GM19238 (cell line): Measurements from ENCODE around the gene GPAT2.
"Not testable (repeated sequence)": the region's sequence is repeated elsewhere in the genome, so short reads cannot be mapped to it uniquely, and the experiment has no call there.

Experiments used
- DNase-seq: peaks from one replicate; pipeline ENCODE4 v3.0.0; 2011; ENCODE audit warnings: low spot score; ENCODE audit not compliant: insufficient read length

The GPAT2 gene

DNA sequence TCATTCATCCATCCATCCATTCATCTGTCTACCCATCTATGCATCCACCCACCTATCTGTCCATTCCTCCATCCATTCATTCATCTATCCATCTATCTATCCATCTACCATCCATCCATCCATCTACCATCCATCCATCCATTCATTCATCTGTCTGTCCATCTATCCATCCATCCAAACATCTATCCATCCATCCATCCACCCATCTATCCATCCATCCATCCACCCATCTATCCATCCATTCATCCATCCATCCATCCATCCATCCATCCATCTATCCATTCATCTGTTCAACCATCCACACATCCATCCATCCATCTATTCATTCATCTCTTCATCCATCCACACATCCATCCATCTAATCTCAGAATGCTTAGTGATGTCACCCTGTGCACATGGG, 30.0 kb upstream of the GPAT2 start:
- not testable (repeated sequence) for DNase-seq

DNA sequence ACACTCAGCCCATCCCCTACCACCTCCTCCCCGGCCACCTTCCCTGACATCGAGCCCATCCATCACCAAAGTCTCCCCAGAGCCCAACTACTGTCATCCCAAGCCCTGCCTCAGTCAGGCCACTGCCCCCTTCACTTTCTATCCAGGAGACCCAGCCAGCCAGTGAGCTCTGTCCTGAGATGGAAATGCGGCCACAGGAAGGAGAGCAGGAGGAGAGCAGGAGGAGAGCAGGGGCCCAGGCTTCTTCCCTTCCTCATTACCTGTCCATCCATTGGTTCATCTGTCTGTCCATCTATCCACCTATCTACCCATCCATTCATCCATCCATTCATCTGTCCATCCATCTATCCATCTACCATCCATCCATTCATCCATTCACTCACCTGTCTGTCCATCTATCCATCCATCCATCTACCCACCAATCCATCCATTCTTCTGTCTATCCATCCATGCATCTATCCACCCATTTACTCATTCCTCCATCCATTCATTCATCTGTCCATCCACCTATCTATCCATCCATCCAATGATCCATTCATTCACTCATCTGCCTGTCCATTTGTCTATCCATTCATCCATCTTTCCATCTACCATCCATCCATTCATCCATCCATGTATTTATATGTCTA, 29.4 kb upstream of the GPAT2 start:
- not testable (repeated sequence) for DNase-seq

DNA sequence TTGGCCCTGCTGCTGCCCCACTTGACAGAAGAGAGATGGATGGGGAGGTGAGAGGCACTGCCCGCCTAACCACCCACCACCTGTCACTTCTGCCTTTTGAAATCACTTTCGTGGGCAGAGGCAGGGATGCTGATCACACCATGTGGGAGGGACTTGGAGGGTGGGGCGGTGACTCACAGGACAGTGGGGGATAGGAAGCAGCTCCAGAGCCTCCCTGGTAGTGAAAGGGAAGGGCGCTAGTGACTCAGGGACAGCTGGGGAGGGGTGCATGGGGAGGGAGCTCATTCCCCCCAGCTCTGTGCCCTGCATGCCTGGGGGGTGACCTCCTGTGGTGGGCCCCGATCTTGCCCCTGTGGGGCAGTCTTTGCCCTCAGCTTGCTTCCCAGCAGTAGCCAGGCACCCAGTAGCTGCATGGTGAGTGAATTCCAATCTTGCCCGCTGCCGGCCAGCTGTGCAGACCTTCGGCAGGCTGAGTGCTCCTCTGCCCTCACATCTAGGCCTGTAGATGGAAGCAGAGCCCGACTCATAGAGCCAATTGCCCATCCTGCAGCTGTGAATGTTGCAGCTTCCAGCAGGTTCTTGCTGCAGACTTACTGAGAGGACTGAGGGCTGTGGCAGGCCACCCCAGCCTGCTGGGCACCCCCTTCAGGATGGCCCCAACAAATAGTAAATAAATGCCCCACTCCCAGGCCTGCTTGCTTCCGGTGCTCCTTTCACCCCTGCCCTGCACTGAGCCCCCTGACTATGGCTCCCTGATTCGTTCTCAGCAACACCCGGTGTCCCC, 28.6 kb upstream of the GPAT2 start:
- not testable (repeated sequence) for DNase-seq

DNA sequence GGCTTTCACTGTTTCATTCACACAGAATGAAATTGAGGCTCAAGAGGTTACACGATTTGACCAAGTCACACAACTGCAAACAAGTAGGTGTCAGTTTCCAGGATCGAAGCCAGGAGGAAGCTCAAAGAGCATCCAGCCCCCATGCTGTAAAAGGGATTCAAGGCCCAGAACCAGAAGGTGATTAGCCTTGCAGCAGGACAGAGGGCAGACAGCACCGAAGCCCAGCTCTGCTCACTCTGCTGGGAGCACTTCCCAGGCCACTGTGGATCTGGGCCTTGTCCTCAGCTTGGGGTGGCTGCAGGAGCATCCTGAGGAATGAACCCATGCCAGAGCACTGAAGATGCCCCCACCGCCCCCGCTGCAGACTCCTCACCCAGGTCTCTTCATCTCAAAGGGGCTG, 27.8 kb upstream of the GPAT2 start:
- DNase-seq: not testable (repeated sequence)

DNA sequence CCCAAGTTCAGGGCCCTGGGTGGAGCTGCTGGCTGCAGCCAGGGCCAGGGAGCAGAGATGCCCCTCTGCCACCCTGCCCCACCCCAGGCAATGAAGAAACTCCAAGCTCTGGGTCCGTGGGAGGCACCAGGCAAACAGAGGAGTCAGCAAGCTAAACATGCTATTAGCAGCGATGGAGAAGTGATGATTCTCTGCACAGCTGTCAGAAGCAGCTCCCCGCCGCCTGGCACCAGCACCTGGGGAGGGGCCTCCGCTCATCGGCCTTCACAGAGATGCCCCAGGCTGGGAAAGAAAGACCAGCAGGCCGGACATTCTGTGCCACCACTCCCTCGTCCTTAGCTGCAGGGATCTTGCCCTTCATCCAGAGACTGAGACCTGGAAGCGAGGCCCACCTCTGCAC, 27.2 kb upstream of the GPAT2 start:
- not testable (repeated sequence) for DNase-seq

DNA sequence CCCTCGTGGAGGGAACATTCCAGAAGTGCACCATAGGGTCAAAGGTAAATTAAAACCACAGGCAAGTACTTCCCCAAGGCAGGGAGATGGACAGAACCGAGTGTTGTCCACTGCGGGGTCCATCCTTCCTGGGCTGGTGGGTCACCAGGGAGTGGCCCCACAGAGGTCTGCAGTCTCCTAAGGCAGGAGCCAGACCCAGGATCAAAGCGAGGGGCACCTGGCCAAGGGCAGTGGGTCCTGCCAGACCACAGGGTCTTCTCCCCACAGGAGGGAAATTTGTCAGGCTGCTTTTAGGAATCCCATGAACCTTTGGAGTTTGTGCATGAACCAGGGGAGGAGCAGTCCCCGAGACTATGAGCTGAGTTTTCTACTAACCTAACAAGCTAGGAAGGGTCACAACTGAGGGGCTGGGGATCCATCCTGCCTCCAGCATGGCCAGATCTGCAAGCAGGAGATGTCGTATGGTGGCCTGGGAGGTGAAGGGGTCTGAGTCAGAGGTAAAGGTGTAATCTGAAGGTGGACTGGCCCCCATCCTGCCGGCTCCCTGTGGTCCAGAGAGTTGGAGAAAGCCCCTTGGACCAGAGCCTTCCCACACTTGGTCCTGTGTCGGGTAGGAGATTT, 26.6 kb upstream of the GPAT2 start:
- not testable (repeated sequence) for DNase-seq

DNA sequence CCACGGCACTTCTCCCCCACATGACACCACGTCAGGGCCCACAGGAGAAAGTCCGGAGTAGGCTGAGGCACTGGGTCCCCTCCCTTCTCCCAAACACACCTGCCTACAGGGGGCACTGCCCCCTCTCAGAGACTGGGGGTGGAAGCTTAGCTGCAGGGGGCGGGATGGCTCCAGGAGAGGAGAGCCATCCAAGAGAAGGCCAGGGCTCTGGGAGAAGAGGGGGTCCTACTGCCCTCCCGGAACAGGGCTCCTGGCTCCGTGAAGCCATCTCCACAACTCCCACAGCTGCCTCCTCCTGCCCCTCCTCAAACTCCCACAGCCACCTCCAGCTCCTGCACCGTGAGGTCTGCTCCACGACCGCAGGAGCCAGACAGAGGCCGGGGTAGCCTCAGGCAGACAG, 25.6 kb upstream of the GPAT2 start:
- DNase-seq: not testable (repeated sequence)

DNA sequence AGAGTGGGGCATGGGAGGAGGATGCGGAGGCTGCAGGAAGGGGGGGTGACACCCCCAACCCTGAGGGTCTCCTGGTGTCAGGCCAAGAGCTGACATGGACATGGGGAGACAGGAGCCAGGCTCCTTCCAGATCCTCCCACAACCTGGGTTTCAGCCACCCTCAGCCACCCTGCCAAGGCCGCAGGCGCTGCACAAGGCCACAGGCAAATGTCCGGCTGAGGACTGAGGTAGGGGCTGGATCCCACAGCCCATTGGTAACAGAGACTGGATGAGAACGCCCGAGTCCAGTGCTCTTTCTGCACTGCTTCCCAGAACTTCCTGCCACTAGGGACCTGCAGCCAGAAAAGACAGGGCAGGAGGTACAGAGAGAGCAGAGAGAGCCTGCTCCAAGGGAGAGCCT, 24.7 kb upstream of the GPAT2 start:
- not testable (repeated sequence) for DNase-seq

DNA sequence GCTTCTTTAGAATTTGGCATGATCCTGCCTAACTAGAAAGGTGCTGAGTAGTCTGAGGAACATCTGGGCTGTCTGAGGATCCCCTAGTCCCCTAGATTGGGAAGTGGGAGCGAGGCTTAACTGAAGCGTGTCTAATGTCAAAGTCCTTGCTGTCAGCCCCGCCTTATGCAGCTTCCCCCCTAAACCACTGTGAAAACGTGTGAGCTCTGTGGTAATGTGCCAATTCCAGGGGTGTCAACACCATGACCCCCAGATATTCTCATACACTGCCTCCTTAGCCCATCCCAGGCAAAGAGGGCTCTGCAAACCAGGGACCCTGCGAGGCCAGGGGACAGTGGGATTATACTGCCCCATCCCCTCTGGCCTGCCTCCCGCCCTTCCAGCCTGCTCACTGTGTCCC, 21.1 kb upstream of the GPAT2 start:
- DNase-seq: not testable (repeated sequence)

DNA sequence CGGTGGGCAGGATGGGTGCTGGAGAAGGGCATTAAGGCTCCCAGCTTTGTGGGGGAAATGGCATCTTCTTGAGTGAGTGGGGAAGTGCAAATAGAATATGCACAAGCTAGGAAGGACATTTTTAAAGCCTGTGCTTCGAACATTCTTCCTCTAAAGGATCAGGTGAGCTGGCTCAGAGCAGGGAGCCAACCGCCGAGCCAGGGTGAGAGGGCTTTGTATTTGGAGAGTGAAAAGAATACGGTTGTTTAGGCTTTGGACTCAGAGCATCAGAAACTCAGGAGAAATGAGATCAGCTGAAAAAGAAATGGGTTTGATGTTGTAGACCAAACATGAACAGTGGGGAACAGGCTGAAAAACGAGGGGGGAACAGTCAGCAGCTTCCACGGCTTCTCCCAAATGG, 19.8 kb upstream of the GPAT2 start:
- DNase-seq: not testable (repeated sequence)

DNA sequence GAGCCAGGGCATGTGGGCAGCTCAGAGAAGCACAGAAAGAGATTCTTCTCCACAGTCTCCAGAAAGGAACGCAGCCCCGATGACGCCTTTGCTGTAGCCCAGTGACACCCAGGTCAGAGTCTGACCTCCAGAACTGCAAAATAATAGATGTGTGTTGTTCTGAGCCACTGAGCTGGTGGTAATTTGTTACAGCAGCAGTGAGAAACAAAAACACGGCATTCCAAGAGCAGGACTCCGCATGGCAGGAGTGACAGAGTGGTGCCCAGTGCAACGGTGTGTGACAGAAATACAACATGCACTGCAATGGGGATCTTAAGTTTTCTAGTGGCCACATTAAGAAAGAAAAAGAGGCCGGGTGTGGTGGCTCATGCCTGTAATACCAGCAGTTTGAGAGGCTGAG, 18.7 kb upstream of the GPAT2 start:
- DNase-seq: not testable (repeated sequence)

DNA sequence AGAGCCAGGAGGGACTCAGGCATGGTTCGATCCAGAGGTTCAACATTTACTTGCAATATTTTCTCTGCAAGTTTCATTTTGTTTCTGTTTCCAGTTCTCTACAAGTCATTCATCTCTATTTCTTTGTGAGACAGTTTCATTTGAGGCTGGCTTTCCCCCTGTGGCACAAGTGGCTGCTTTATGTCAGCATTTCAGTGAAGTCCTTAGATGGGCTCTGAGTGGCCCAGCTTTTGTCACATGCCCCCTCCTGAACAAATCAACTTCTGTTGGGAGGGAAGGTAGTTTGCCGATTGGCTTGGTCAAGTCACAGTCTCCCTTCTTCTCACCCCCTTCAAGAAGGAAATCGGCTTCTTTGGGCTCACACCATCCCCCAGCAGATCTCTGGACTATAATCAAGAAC, 17.9 kb upstream of the GPAT2 start:
- DNase-seq: not testable (repeated sequence)

DNA sequence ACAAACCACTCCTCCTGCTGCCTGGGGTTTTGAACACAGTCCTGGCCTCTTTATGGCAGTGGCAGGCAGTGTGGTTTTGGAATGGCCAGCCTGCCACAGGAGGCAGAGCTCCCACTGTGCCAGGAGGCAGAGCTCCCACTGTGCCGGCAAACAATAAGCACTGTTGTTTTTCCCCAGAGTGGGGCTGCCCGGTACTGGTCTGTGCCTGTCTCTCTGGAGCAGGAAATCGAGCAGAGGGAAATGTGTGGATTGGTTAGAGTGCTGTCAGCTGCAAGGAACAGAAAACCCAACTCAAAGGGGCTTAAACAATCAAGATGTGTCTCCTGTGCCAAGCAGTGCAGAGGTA, 15.2 kb upstream of the GPAT2 start:
- DNase-seq: not testable (repeated sequence)

DNA sequence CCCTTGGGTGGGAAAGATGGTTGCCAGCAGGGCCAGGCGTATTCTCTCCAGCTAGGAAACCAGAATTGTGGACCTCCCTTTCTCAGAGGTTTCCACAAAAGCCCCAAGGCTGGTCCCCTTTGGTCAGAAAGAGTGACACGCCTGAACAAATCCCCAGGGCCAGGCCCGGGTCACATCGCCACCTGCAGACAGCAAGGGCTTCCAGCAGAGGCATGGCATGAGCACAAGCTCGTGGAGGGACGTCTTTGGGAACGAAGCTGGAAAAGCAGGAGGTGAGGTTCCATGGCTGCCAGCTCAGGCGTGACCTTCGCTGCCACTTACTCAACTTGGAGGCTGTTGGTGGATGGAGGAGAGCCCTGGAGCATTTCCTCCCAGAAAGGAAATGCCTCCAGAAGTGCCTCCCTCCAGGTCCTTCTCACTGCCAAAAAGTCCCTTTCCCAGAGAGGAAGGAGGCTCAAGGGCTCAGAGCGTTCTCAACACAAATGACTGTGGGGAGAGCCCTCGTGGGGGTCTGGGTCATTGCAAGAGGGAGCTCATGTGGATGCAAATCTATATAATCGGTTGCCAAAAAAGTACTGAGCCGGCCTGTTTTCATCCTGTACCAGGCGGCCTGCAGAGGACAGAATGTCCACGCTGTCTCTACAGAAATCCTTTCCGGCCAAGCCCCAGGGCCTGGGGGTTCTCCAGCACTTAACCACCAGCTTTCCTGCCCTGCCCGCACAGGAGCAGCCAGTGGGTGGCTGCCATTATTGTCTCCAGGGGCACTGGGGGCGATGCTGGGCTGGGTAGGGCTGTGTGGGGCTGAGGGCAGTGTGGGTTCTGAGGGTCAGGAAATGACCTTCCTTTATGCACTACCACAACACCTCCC, 14.6 kb upstream of the GPAT2 start:
- not testable (repeated sequence) for DNase-seq

DNA sequence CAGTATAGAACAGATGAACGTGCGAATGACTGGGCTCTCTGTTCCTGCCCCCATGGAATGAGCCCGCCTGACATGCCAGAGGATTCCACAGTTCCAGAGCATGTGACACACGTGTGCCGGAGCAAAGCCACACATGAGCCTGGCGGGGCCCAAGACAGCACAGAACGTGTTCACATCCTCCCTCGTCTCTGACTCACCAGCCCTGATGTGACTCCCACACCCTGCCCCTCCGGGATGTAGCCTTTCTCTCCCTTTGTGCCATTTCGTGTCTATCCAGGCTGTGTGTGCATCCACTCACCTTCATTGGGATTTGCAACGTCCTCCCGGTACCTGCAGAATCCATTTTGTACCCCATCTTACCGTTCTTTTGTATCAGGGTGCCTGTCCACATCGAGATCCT, 838 bp upstream of the GPAT2 start:
- not testable (repeated sequence) for DNase-seq

DNA sequence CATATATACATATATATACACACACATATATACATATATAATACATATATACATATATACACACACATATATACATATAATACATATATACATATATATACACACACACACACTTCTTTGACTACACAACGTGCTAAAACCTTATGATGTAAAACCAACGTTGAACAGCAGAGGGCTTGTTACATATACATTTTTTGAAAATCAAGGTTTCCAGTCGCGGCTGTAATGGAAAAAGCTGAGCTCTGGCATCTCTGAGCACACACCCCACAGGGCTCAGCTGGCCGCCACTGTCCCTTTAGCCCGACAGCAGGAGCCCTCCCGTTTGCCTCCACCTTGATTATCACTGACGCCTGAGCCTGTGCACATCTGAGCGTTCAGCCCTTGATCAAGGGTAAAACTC, 719 bp downstream of the GPAT2 start:
- not testable (repeated sequence) for DNase-seq

DNA sequence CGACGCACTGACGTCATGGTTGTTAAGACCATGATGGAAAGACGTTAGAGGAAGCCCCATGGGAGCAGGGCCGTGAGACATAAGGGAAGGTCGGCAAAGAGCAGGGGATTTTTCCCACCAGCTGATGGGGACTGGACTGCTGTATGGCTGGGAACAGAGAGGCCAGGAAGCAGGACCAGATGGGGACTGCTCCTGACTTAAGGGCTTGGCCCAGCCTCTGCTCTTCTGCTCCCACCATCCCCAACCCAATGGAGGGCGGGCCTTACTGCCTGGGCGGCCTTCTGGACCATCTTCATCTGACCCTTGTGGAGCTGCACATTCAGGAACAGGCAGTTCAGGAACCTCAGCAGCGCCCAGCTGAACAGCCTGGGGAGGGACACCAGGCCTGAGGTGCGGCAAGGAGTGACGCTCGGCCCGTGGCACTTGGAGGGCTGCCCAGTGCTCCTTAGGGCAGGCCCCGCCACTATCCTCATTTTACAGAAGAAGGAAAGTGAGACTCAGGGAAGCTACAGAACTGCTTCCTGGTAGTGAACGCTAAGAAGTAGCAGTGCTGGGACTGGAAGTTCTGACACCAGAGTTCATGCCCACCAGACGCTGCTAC, 6.9 kb downstream of the GPAT2 start:
- DNase-seq: not testable (repeated sequence)

DNA sequence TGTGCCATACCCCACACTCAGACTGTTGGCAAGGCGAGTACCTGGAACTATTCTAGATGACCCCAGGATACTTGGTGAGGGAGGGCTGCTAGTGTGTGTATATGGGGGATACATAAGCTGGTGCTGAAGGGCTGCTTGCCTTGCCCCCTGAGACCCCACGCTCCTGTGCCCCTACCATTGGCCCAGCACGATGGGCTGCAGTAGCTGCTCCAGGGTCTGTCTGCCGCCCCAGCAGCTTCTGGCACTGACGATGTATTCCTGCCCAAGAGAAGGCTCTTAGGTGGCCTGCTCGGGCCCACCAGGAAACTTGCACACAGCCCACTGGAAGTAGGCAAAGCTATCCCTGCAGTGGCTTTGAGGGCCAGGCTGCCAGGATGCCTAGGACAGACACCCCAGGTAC, 9.0 kb downstream of the GPAT2 start:
- not testable (repeated sequence) for DNase-seq

DNA sequence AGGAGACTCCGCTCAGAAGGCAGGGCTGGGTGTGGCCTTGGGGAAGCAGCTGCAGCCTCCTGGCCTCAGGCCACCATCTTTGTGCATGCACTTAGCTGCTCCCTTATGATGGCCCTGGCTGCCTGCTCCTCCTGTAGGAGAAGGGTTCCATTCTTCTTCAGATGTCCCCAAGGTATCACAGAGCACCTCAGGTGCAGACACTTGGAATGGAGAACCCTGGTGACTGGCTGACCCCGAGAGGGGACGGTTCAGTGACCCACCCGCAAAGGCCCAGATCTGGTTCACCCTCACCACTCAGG, 9.6 kb downstream of the GPAT2 start:
- DNase-seq: no peak

DNA sequence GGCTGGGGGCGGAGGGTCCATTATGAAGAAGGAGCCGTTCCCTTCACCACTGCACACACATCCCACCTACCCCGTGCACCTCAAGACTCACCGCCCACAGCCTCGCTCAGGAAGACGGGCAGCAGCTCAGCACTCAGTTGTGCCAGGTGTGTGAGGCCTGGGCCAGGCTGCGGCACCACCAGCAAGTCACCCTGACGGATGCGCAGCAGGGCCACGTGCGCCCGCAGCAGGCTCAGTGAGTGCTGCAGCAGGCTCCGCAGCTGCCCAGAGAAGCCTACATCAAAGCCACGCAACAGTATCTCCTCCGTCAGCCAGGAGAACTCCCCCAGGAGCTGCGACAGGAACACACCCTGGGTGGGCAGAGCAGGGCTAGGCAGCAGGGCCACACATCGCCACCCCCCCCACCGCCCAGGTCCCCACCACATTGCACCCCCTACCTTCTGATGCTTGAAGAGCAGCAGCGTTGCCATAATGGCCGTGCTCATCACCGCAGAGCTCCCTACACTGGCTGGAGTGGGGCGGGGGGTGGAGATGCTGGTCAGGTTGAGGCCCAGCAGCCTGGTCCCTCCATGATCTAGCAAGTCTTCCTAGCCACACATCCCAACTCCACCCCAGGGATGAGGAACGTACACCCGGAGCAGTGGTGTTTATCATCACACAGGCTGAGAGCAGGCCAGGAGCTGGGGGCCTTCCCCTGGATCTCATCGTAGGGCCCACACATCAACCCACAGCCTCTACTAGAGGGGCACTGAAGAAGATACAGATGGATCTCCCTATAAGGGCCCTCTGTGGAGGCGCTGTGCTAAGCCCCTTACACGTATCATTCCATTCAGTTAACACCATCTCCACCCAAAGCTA, 10.2 kb downstream of the GPAT2 start:
- no peak for DNase-seq
